SK-N-SH treated with all-trans-retinoic acid at 6 μM for 48 hours (cell line): ENCODE measurements around the gene DNAH5.

Experiments
- ATAC-seq: fragments of 200-7000 bp; cut with Tn5 transposase; 3 replicates; pipeline ENCODE4 v1.9.1; 2020; ENCODE audit warnings: mild to moderate bottlenecking, moderate library complexity
- ARNTL ChIP-seq: fragments of 450-650 bp; formaldehyde crosslinking; IDR thresholded peaks from 2 replicates; pipeline ENCODE4 v1.5.0; 2020; ENCODE audit warnings: low read depth, mild to moderate bottlenecking, moderate library complexity, borderline replicate concordance
- BACH2 ChIP-seq: fragments of 250-450 bp; sonication (Bioruptor Pico); IDR thresholded peaks from 2 replicates; pipeline ENCODE4 v1.9.0; 2021; ENCODE audit warnings: mild to moderate bottlenecking, borderline replicate concordance
- CREB5 ChIP-seq: fragments of 250-450 bp; sonication (Bioruptor Pico); IDR thresholded peaks from 2 replicates; pipeline ENCODE4 v1.5.1; 2020; ENCODE audit warnings: low read depth, mild to moderate bottlenecking, moderate library complexity
- CSDC2 ChIP-seq: fragments of 250-450 bp; sonication (Bioruptor Pico); IDR thresholded peaks from 2 replicates; pipeline ENCODE4 v1.5.0; 2020; ENCODE audit warnings: mild to moderate bottlenecking, moderate library complexity
- CSRNP3 ChIP-seq: fragments of 250-450 bp; sonication (Bioruptor Pico); IDR thresholded peaks from 2 replicates; pipeline ENCODE4 v1.5.1; 2021; ENCODE audit warnings: mild to moderate bottlenecking, moderate library complexity
- ESRRG ChIP-seq: fragments of 250-450 bp; sonication (Bioruptor Pico); IDR thresholded peaks from 2 replicates; pipeline ENCODE4 v1.6.1; 2021; ENCODE audit warnings: mild to moderate bottlenecking
- GLIS3 ChIP-seq: fragments of 250-450 bp; sonication (Bioruptor Pico); IDR thresholded peaks from 2 replicates; pipeline ENCODE4 v1.5.0; 2020; ENCODE audit warnings: mild to moderate bottlenecking, moderate library complexity
- ISL1 ChIP-seq: fragments of 250-450 bp; sonication (Bioruptor Pico); IDR thresholded peaks from 2 replicates; pipeline ENCODE4 v2.1.2; 2022; ENCODE audit warnings: mild to moderate bottlenecking, moderate library complexity
- OSR1 ChIP-seq: fragments of 250-450 bp; sonication (Bioruptor Pico); IDR thresholded peaks from 2 replicates; pipeline ENCODE4 v1.8.0; 2022; ENCODE audit warnings: moderate library complexity, mild to moderate bottlenecking, inconsistent platforms
- PATZ1 ChIP-seq: fragments of 250-450 bp; sonication (Bioruptor Pico); IDR thresholded peaks from 2 replicates; pipeline ENCODE4 v1.8.0; 2020; ENCODE audit warnings: mild to moderate bottlenecking, moderate library complexity, borderline replicate concordance
- POU6F1 ChIP-seq: fragments of 250-450 bp; sonication (Bioruptor Pico); IDR thresholded peaks from 2 replicates; pipeline ENCODE4 v1.8.0; 2021; ENCODE audit warnings: low read depth, mild to moderate bottlenecking, moderate library complexity, borderline replicate concordance
- RARB ChIP-seq: fragments of 250-450 bp; sonication (Bioruptor Pico); IDR thresholded peaks from 2 replicates; pipeline ENCODE4 v1.8.0; 2021; ENCODE audit warnings: mild to moderate bottlenecking, moderate library complexity
- SNAI2 ChIP-seq: fragments of 250-450 bp; sonication (Bioruptor Pico); IDR thresholded peaks from 2 replicates; pipeline ENCODE4 v1.5.0; 2020; ENCODE audit warnings: mild to moderate bottlenecking, moderate library complexity
- TCF4 ChIP-seq: fragments of 250-450 bp; sonication (Bioruptor Pico); IDR thresholded peaks from 2 replicates; pipeline ENCODE4 v1.8.0; 2021; ENCODE audit warnings: mild to moderate bottlenecking, moderate library complexity, borderline replicate concordance
- TOX ChIP-seq: fragments of 250-450 bp; sonication (Bioruptor Pico); IDR thresholded peaks from 2 replicates; pipeline ENCODE4 v1.8.0; 2021; ENCODE audit warnings: mild to moderate bottlenecking, moderate library complexity, borderline replicate concordance
- TSHZ2 ChIP-seq: fragments of 250-450 bp; sonication (Bioruptor Pico); IDR thresholded peaks from 2 replicates; pipeline ENCODE4 v1.5.0; 2020; ENCODE audit warnings: mild to moderate bottlenecking, moderate library complexity
- ZC3H10 ChIP-seq: fragments of 250-450 bp; sonication (Bioruptor Pico); IDR thresholded peaks from 2 replicates; pipeline ENCODE4 v1.5.1; 2021; ENCODE audit warnings: mild to moderate bottlenecking, moderate library complexity
- ZFP3 ChIP-seq: fragments of 250-450 bp; sonication (Bioruptor Pico); IDR thresholded peaks from 2 replicates; pipeline ENCODE4 v1.5.0; 2020; ENCODE audit warnings: mild to moderate bottlenecking, moderate library complexity
- ZFP30 ChIP-seq: fragments of 450-650 bp; formaldehyde crosslinking; IDR thresholded peaks from 2 replicates; pipeline ENCODE4 v1.5.0; 2022; ENCODE audit warnings: mild to moderate bottlenecking, moderate library complexity
- ZNF565 ChIP-seq: fragments of 450-650 bp; formaldehyde crosslinking; conservative IDR thresholded peaks from 2 replicates; pipeline ENCODE4 v1.5.0; 2020; ENCODE audit warnings: low read depth, mild to moderate bottlenecking, moderate library complexity
- ZNF70 ChIP-seq: fragments of 450-650 bp; formaldehyde crosslinking; IDR thresholded peaks from 2 replicates; pipeline ENCODE4 v1.5.0; 2020; ENCODE audit warnings: mild to moderate bottlenecking, moderate library complexity
- ZNF8 ChIP-seq: fragments of 450-650 bp; formaldehyde crosslinking; IDR thresholded peaks from 2 replicates; pipeline ENCODE4 v1.5.0; 2020; ENCODE audit warnings: mild to moderate bottlenecking, moderate library complexity

DNAH5 gene

GRCh38 chr5:13926731-13927130 is 17.8 kb downstream of the DNAH5 start:
- no peak for TF ChIP-seq ZNF70 (CRISPR knock-in tag)
- no peak for TF ChIP-seq GLIS3 (CRISPR knock-in tag)
- TF ChIP-seq RARB (CRISPR knock-in tag): no peak
- TF ChIP-seq TSHZ2 (CRISPR knock-in tag): no peak
- no peak for TF ChIP-seq CSDC2 (CRISPR knock-in tag)
- TF ChIP-seq ZFP3: no peak
- no peak for TF ChIP-seq CSRNP3
- TF ChIP-seq TCF4 (CRISPR knock-in tag): no peak
- TF ChIP-seq ZNF8 (CRISPR knock-in tag): no peak
- ATAC-seq: no peak

GRCh38 chr5:13921578-13921977 is 22.9 kb downstream of the DNAH5 start:
- ATAC-seq: no peak
- no peak for TF ChIP-seq ISL1
- no peak for TF ChIP-seq ZC3H10 (CRISPR knock-in tag)
- no peak for TF ChIP-seq ZNF70 (CRISPR knock-in tag)
- no peak for TF ChIP-seq GLIS3 (CRISPR knock-in tag)
- no peak for TF ChIP-seq ESRRG
- no peak for TF ChIP-seq CSDC2 (CRISPR knock-in tag)
- no peak for TF ChIP-seq CSRNP3
- no peak for TF ChIP-seq TSHZ2 (CRISPR knock-in tag)
- TF ChIP-seq BACH2 (CRISPR knock-in tag): no peak
- no peak for TF ChIP-seq OSR1 (CRISPR knock-in tag)
- no peak for TF ChIP-seq TCF4 (CRISPR knock-in tag)
- no peak for TF ChIP-seq ZNF565 (CRISPR knock-in tag)
- TF ChIP-seq RARB (CRISPR knock-in tag): no peak
- no peak for TF ChIP-seq ARNTL
- TF ChIP-seq SNAI2: no peak
- no peak for TF ChIP-seq TOX (CRISPR knock-in tag)
- no peak for TF ChIP-seq ZNF8 (CRISPR knock-in tag)
- TF ChIP-seq CREB5 (CRISPR knock-in tag): no peak

GRCh38 chr5:13919786-13920185 is 24.7 kb downstream of the DNAH5 start:
- ATAC-seq: no peak
- no peak for TF ChIP-seq ZNF70 (CRISPR knock-in tag)
- TF ChIP-seq PATZ1: no peak
- TF ChIP-seq CREB5 (CRISPR knock-in tag): no peak
- no peak for TF ChIP-seq ARNTL
- TF ChIP-seq ZC3H10 (CRISPR knock-in tag): no peak
- TF ChIP-seq ZNF565 (CRISPR knock-in tag): no peak
- no peak for TF ChIP-seq POU6F1 (CRISPR knock-in tag)
- no peak for TF ChIP-seq CSDC2 (CRISPR knock-in tag)
- TF ChIP-seq ZNF8 (CRISPR knock-in tag): no peak
- TF ChIP-seq TOX (CRISPR knock-in tag): no peak
- no peak for TF ChIP-seq ZFP30
- TF ChIP-seq ESRRG: no peak
- TF ChIP-seq ISL1: no peak
